GM23338 (cell line): ENCODE data around the gene VAPA. TPM values are rescaled to one million over a fixed set of nuclear protein-coding genes. Genes with fewer than 3 reads are reported as not detected.

Experiments
- ATAC-seq: fragments of 200-7000 bp; cut with Tn5 transposase; 3 replicates; pipeline ENCODE4 v1.9.1; 2020
- DNase-seq: peaks from one replicate; pipeline ENCODE4 v3.0.0-alpha.2; 2015; ENCODE audit warnings: low spot score
- H2AFZ ChIP-seq: fragments of 200-600 bp; sonication (generic); 2 replicates; pipeline ENCODE4 v1.8.0; 2016; ENCODE audit warnings: antibody characterized with exemption, mild to moderate bottlenecking, moderate library complexity
- H3F3A ChIP-seq: fragments of 200-600 bp; sonication (generic); replicated peaks from 2 replicates; pipeline ENCODE4 v1.8.0; 2017; ENCODE audit warnings: antibody characterized with exemption, mixed run types, low read depth
- H3K27ac ChIP-seq: fragments of 200-600 bp; sonication (generic); 2 replicates; pipeline ENCODE4 v1.6.1; 2016; ENCODE audit warnings: low read depth
- H3K27me3 ChIP-seq: fragments of 200-600 bp; sonication (generic); 2 replicates; pipeline ENCODE4 v1.8.0; 2016; ENCODE audit warnings: mild to moderate bottlenecking, mixed run types, moderate library complexity; ENCODE audit not compliant: insufficient read depth
- H3K36me3 ChIP-seq: fragments of 200-600 bp; sonication (generic); 2 replicates; pipeline ENCODE4 v1.8.0; 2016; ENCODE audit warnings: mild to moderate bottlenecking; ENCODE audit not compliant: insufficient read depth
- H3K4me1 ChIP-seq: fragments of 200-600 bp; sonication (generic); 2 replicates; pipeline ENCODE4 v1.8.0; 2016; ENCODE audit warnings: mild to moderate bottlenecking, moderate library complexity; ENCODE audit not compliant: insufficient read depth
- H3K4me2 ChIP-seq: fragments of 200-600 bp; sonication (generic); 2 replicates; pipeline ENCODE4 v1.7.1; 2017; ENCODE audit warnings: mixed run types
- H3K4me3 ChIP-seq: fragments of 200-600 bp; sonication (generic); 2 replicates; pipeline ENCODE4 v1.6.1; 2016; ENCODE audit warnings: mixed run types
- H3K79me2 ChIP-seq: fragments of 200-600 bp; sonication (generic); replicated peaks from 2 replicates; pipeline ENCODE4 v1.8.0; 2017; ENCODE audit warnings: mild to moderate bottlenecking; ENCODE audit not compliant: insufficient read depth
- H3K9me2 ChIP-seq: fragments of 200-600 bp; sonication (generic); 2 replicates; pipeline ENCODE4 v1.8.0; 2017; ENCODE audit not compliant: insufficient read depth
- H4K20me1 ChIP-seq: fragments of 200-600 bp; sonication (generic); replicated peaks from 2 replicates; pipeline ENCODE4 v1.8.0; 2017; ENCODE audit warnings: mild to moderate bottlenecking; ENCODE audit not compliant: insufficient read depth
- H3K27ac Mint-ChIP-seq: 2 replicates; pipeline ENCODE4 v1.8.0; 2020; ENCODE audit warnings: inconsistent platforms, mild to moderate bottlenecking, moderate library complexity, mixed read lengths
- H3K27me3 Mint-ChIP-seq: 3 replicates; pipeline ENCODE4 v1.8.0; 2022; ENCODE audit warnings: low read depth, mild to moderate bottlenecking, moderate library complexity, mixed read lengths, inconsistent platforms; ENCODE audit not compliant: insufficient read depth, poor library complexity
- H3K36me3 Mint-ChIP-seq: 3 replicates; pipeline ENCODE4 v1.8.0; 2021; ENCODE audit warnings: low read depth, mild to moderate bottlenecking, inconsistent platforms, moderate library complexity, mixed read lengths
- H3K4me1 Mint-ChIP-seq: 3 replicates; pipeline ENCODE4 v1.8.0; 2020; ENCODE audit warnings: mild to moderate bottlenecking, inconsistent platforms, mixed read lengths
- H3K4me3 Mint-ChIP-seq: 3 replicates; pipeline ENCODE4 v1.8.0; 2021; ENCODE audit warnings: moderate library complexity, mild to moderate bottlenecking, inconsistent platforms, mixed read lengths
- H3K9me3 Mint-ChIP-seq: 3 replicates; pipeline ENCODE4 v1.8.0; 2020; ENCODE audit warnings: moderate library complexity, mild to moderate bottlenecking, inconsistent platforms, mixed read lengths
- CREB1 ChIP-seq: fragments of 250-450 bp; sonication (Bioruptor Pico); IDR thresholded peaks from 2 replicates; pipeline ENCODE4 v1.5.0; 2020; ENCODE audit warnings: low read depth, mild to moderate bottlenecking, moderate library complexity
- EZH2phosphoT487 ChIP-seq: fragments of 200-600 bp; sonication (generic); IDR thresholded peaks from one replicate; pipeline ENCODE4 v1.8.1; 2018; ENCODE audit warnings: antibody characterized with exemption; ENCODE audit not compliant: unreplicated experiment
- POLR2AphosphoS5 ChIP-seq: IDR thresholded peaks from 2 replicates; pipeline ENCODE4 v1.6.1; 2016; ENCODE audit warnings: antibody characterized with exemption, low read depth
- REST ChIP-seq: IDR thresholded peaks from one replicate; pipeline ENCODE4 v1.6.1; 2018; ENCODE audit warnings: antibody characterized with exemption; ENCODE audit not compliant: unreplicated experiment
- ZNF114 ChIP-seq: fragments of 250-450 bp; sonication (Bioruptor Pico); IDR thresholded peaks from 2 replicates; pipeline ENCODE4 v1.5.0; 2020; ENCODE audit warnings: mild to moderate bottlenecking, moderate library complexity
- ZNF462 ChIP-seq: fragments of 250-450 bp; sonication (Bioruptor Pico); IDR thresholded peaks from 2 replicates; pipeline ENCODE4 v1.5.0; 2020; ENCODE audit warnings: mild to moderate bottlenecking, moderate library complexity
- polyA plus RNA-seq: library from polyadenylated mRNA; unstranded; fragments of >200 nt; fragmentation: Nextera tagmentation; extraction: Ambion mirVana; gene quantifications from 2 replicates; pipeline ENCODE4 v1.2.1, GENCODE V29; 2016
- total RNA-seq: library from RNA; depleted of rRNA; stranded (reverse); fragments of >200 nt; shearing (Covaris generic); gene quantifications from 2 replicates; pipeline ENCODE4 v1.2.3, GENCODE V29; 2014

VAPA gene
- total and polyA plus RNA-seq, 2 experiments from 2014 or later = 162 to 178 TPM

GRCh38 chr18:9871244-9871746 is 42.5 kb upstream of the VAPA start (continued):
- no peak for TF ChIP-seq ZNF462 (CRISPR knock-in tag)
- TF ChIP-seq POLR2AphosphoS5 = no peak

GRCh38 chr18:9872823-9873222 is 41.0 kb upstream of the VAPA start:
- Histone ChIP-seq H3F3A (no peaks in the 10 kb centered on the region), H3K36me3 (no peaks in the 10 kb centered on the region), H3K27me3 (no peaks in the 10 kb centered on the region), H3K9me2 (no peaks in the 10 kb centered on the region), H3K4me1 (peaks cover 9% of the 10 kb centered on the region), H3K4me3 (no peak overlapping the region), H2AFZ (no peak overlapping the region), H3K4me2 (no peak overlapping the region), H4K20me1 (no peaks in the 10 kb centered on the region), H3K79me2 (no peaks in the 10 kb centered on the region), H3K27ac (no peak overlapping the region)
- H3K4me3 Mint-ChIP-seq = no peak overlapping the region
- ATAC-seq (no peak), DNase-seq (no peak)
- peaks cover 9% of the 10 kb centered on the region for H3K27me3 Mint-ChIP-seq
- H3K9me3 Mint-ChIP-seq = no peaks in the 10 kb centered on the region; the same call in 2 of the 3 replicates
- H3K36me3 Mint-ChIP-seq = no peaks in the 10 kb centered on the region
- no peak overlapping the region for H3K27ac Mint-ChIP-seq
- H3K4me1 Mint-ChIP-seq = peaks cover 34% of the 10 kb centered on the region
- TF ChIP-seq EZH2phosphoT487 (no peak), CREB1 (CRISPR knock-in tag) (no peak), REST (no peak), ZNF462 (CRISPR knock-in tag) (no peak), ZNF114 (CRISPR knock-in tag) (no peak)
